ENCODE results near the gene QRICH1. TPM values are rescaled to one million over a fixed set of nuclear protein-coding genes. Genes with fewer than 3 reads are reported as not detected.

QRICH1 gene
- total and polyA plus RNA-seq, 2 of the 13 experiments (the other 11 are each of a cell fraction or from before 2014, with no cell fraction given): 52.6 to 102 TPM

- TF ChIP-seq ZNF609 (CRISPR knock-in tag; IDR thresholded peaks at IDR 0.05; ENCODE audit: borderline replicate concordance) (no peak), RARG (CRISPR knock-in tag; IDR thresholded peaks at IDR 0.05; ENCODE audit: low read depth) (no peak), BCL3 (CRISPR knock-in tag; IDR thresholded peaks at IDR 0.05) (peak; percentile 39; the same call in 1 of the 2 replicates), ETV5 (CRISPR knock-in tag; IDR thresholded peaks at IDR 0.05; ENCODE audit: borderline replicate concordance) (no peak), ZKSCAN1 (IDR thresholded peaks at IDR 0.05; ENCODE audit: low read length) (no peak), RORA (CRISPR knock-in tag; IDR thresholded peaks at IDR 0.05) (no peak), EED (CRISPR knock-in tag; IDR thresholded peaks at IDR 0.05) (0 out of 2 replicates have a peak, but pooled peaks have one; percentile 30), ZNF251 (CRISPR knock-in tag; IDR thresholded peaks at IDR 0.05) (no peak), LCORL (IDR thresholded peaks at IDR 0.05) (no peak), LCORL (CRISPR knock-in tag; IDR thresholded peaks at IDR 0.05) (no peak), ZNF572 (CRISPR knock-in tag; IDR thresholded peaks at IDR 0.05) (no peak)
Observed at GRCh38 chr3:49132073-49132436, 38.2 kb upstream of the QRICH1 start (continued).

Measured in HepG2 (cell line).